Trophoblast cell (in vitro differentiated cells and primary cell): ENCODE results near the gene PPP1R14B.

ENCODE experiments used
- DNase-seq, 2 donors: peaks; one replicate each; pipeline ENCODE4 v3.0.0-alpha.2; 2016
- H2AFZ ChIP-seq: 2 replicates; pipeline ENCODE4 v1.6.1; 2013; ENCODE audit warnings: low read length, moderate library complexity, mild to moderate bottlenecking; ENCODE audit not compliant: insufficient read depth, poor library complexity
- H2AK5ac ChIP-seq: 2 replicates; pipeline ENCODE4 v1.6.1; 2013; ENCODE audit warnings: mild to moderate bottlenecking, low read length
- H2BK120ac ChIP-seq: 2 replicates; pipeline ENCODE4 v1.6.1; 2013; ENCODE audit warnings: low read length, mild to moderate bottlenecking, moderate library complexity; ENCODE audit not compliant: insufficient read depth, poor library complexity
- H2BK12ac ChIP-seq: 2 replicates; pipeline ENCODE4 v1.6.1; 2013; ENCODE audit warnings: mild to moderate bottlenecking, low read length, moderate library complexity
- H2BK5ac ChIP-seq: 2 replicates; pipeline ENCODE4 v1.6.1; 2013; ENCODE audit warnings: low read length, low read depth, moderate library complexity, mild to moderate bottlenecking; ENCODE audit not compliant: poor library complexity
- H3K14ac ChIP-seq: 2 replicates; pipeline ENCODE4 v1.6.1; 2013; ENCODE audit warnings: mild to moderate bottlenecking, low read length
- H3K18ac ChIP-seq: 2 replicates; pipeline ENCODE4 v1.6.1; 2013; ENCODE audit warnings: mild to moderate bottlenecking, low read length
- H3K23ac ChIP-seq: 2 replicates; pipeline ENCODE4 v1.6.1; 2013; ENCODE audit warnings: low read length
- H3K27ac ChIP-seq: 2 replicates; pipeline ENCODE4 v1.5.1; 2013; ENCODE audit warnings: low read depth, mild to moderate bottlenecking, inconsistent platforms, low read length, moderate library complexity
- H3K27me3 ChIP-seq: 2 replicates; pipeline ENCODE4 v1.6.1; 2013; ENCODE audit warnings: inconsistent platforms, mild to moderate bottlenecking, low read length, moderate library complexity; ENCODE audit not compliant: insufficient read depth
- H3K36me3 ChIP-seq, 2 experiments: 1 replicate in 1 of 2; 2 replicates in 1 of 2; pipeline ENCODE4 v1.6.1; 2013; ENCODE audit warnings: low read length in 2 of 2, mild to moderate bottlenecking in 2 of 2, moderate library complexity in 1 of 2; ENCODE audit not compliant: insufficient read depth in 2 of 2, control insufficient read depth in 1 of 2
- H3K4ac ChIP-seq: 2 replicates; pipeline ENCODE4 v1.6.1; 2013; ENCODE audit warnings: low read depth, mild to moderate bottlenecking, low read length, moderate library complexity
- H3K4me1 ChIP-seq, 2 experiments: 1 replicate in 1 of 2; 2 replicates in 1 of 2; pipeline ENCODE4 v1.6.1; 2013; ENCODE audit warnings: low read length in 2 of 2, mild to moderate bottlenecking in 2 of 2, moderate library complexity in 1 of 2; ENCODE audit not compliant: insufficient read depth in 2 of 2, control insufficient read depth in 1 of 2
- H3K4me2 ChIP-seq: 2 replicates; pipeline ENCODE4 v1.6.1; 2013; ENCODE audit warnings: inconsistent platforms, mild to moderate bottlenecking, low read length, moderate library complexity
- H3K4me3 ChIP-seq: 2 replicates; pipeline ENCODE4 v1.5.1; 2013; ENCODE audit warnings: mild to moderate bottlenecking, low read depth, low read length, inconsistent platforms
- H3K79me1 ChIP-seq: one replicate; pipeline ENCODE4 v1.6.1; 2013; ENCODE audit warnings: low read length
- H3K79me2 ChIP-seq: 2 replicates; pipeline ENCODE4 v1.6.1; 2013; ENCODE audit warnings: low read length, mild to moderate bottlenecking; ENCODE audit not compliant: control insufficient read depth, insufficient read depth, poor library complexity
- H3K9ac ChIP-seq: 2 replicates; pipeline ENCODE4 v1.6.1; 2013; ENCODE audit warnings: mild to moderate bottlenecking, low read length
- H3K9me3 ChIP-seq: 2 replicates; pipeline ENCODE4 v1.6.1; 2013; ENCODE audit warnings: low read depth, mild to moderate bottlenecking, control low read depth, inconsistent platforms, low read length; ENCODE audit not compliant: insufficient read depth
- H4K12ac ChIP-seq: 2 replicates; pipeline ENCODE4 v1.6.1; 2013; ENCODE audit warnings: low read depth, mild to moderate bottlenecking, low read length, moderate library complexity
- H4K8ac ChIP-seq: 2 replicates; pipeline ENCODE4 v1.6.1; 2013; ENCODE audit warnings: low read depth, mild to moderate bottlenecking, low read length, moderate library complexity
- H4K91ac ChIP-seq: one replicate; pipeline ENCODE4 v1.6.1; 2013; ENCODE audit warnings: low read depth, mild to moderate bottlenecking, low read length, moderate library complexity
- WGBS: extraction: QIAGEN DNeasy Blood & Tissue Kit; methylation state at CpG from one replicate; pipeline ENCODE4 v1.1.7; 2013; ENCODE audit warnings: missing lambda C conversion rate; ENCODE audit not compliant: insufficient read length, insufficient coverage; ENCODE audit errors: extremely low coverage; 5-methylcytosine and 5-hydroxymethylcytosine counted together

Gene PPP1R14B

DNA sequence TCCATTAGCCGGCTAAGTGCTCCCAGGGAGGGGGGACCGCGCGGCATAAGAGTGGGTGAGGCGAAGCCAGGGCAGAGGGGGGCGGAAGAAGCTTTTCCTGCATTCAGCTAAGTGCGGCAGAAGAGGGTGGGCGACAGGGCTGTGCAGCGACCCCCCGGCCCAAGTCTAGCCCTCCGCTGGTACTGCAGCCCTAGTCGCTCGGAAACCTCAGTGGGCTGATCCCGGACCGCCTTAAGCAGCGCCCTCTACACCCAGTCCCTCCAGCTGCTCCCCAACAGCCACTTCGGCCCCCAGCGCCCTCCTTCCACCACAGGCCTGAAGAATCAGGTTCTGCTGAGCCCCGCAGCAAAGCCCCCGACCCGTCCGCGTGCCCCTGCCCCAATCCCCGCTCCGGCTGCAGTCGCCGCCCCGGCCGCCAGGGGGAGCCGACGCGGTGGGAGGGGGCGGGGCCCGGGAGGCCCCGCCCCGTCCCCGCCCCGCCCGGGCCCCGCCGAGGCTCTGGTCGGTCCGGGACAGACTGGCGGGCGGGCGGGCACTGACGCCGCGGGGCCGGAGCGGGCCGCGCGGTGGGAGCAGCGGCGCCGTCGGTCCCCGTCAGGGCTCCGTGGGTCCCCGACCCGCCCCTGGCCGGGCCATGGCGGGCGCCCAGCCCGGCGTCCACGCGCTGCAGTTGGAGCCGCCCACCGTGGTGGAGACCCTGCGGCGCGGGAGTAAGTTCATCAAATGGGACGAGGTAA lies 4.4 kb upstream of the PPP1R14B start, which contains the start of gene PLCB3:
Gene PLCB3 (plus strand): TSS at position 515 of the 737 bp plus-strand sequence. CDS start 120 bp downstream, at position 635.
- Histone ChIP-seq H3K27ac (no peak within 1 kb of the TSS), H3K14ac (peak within 1 kb of the TSS; percentile 36), H4K91ac (peak within 1 kb of the TSS; percentile 74), H3K79me2 (peaks cover 14% of the 10 kb centered on the region), H3K4me3 (peak within 1 kb of the TSS; percentile 79), H2AK5ac (peak within 1 kb of the TSS; percentile 77), H3K4me2 (peak within 1 kb of the TSS; percentile 88), H3K36me3 (peaks cover 17 to 25% of the 10 kb centered on the region in 2 experiments), H3K23ac (no peak within 1 kb of the TSS), H3K18ac (peak within 1 kb of the TSS; percentile 76), H3K79me1 (peaks cover 25% of the 10 kb centered on the region), H3K9me3 (peaks cover 2% of the 10 kb centered on the region), H3K4me1 (peaks cover 8 to 16% of the 10 kb centered on the region in 2 experiments), H4K8ac (peak within 1 kb of the TSS; percentile 85), H2BK5ac (peak within 1 kb of the TSS; percentile 0), H2AFZ (peak within 1 kb of the TSS; percentile 41), H3K27me3 (no peaks in the 10 kb centered on the region), H3K9ac (peak within 1 kb of the TSS; percentile 82), H3K4ac (peak within 1 kb of the TSS; percentile 81), H2BK120ac (peak within 1 kb of the TSS; percentile 48), H2BK12ac (peak within 1 kb of the TSS; percentile 50), H4K12ac (peak within 1 kb of the TSS; percentile 65)
- peak in 1 of 2 donors; percentile 72 for DNase-seq
- WGBS = no CpG with 5 or more reads among the region's 75 CpGs

DNA sequence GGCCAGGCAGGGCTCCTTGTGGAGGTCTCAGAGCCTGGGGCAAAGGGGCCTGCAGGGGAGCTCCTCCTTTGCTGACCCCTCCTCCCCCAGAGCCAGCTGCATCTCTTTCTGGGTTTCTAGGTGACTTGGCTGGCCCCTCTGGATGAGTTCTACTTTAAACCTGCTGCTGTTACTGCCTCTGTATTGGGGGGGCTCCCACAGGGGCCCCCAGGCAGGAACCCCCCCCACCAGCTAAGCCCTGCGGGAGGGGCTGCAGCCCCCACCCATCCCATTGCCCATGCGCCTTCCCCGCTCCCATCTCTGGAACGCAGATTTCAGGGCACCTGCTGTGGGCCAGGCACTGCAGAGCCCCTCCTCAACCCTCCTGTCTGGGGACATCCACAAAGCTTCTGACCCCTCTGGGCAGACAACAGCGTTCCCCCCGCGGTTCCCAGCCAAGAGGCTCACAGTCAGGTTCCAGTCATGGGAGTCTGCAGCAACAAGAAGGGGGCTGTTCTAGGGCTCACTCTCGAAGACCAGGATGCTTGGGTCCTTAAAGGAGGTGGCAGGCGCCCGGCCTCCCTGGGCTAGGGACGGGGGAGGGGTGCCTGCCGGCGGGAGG lies 3.8 kb upstream of the PPP1R14B start:
- H3K79me2 ChIP-seq = peaks cover 20% of the 10 kb centered on the region
- no CpG with 5 or more reads among the region's 13 CpGs for WGBS
- no peaks in the 10 kb centered on the region for H3K27me3 ChIP-seq
- peaks cover 11 to 18% of the 10 kb centered on the region in 2 experiments for H3K36me3 ChIP-seq
- H2BK120ac ChIP-seq = no peak overlapping the region
- peaks cover 8 to 18% of the 10 kb centered on the region in 2 experiments for H3K4me1 ChIP-seq
- H2BK12ac ChIP-seq = no peak overlapping the region
- H4K91ac ChIP-seq = peak overlapping the region; percentile 41
- peak overlapping the region; percentile 55 for H3K4me3 ChIP-seq
- H3K9ac ChIP-seq = no peak overlapping the region
- no peak overlapping the region for H3K4ac ChIP-seq
- H4K8ac ChIP-seq = peak overlapping the region; percentile 85
- no peak for DNase-seq
- no peak overlapping the region for H3K14ac ChIP-seq
- no peak overlapping the region for H3K23ac ChIP-seq
- peak overlapping the region; percentile 88 for H3K4me2 ChIP-seq
- H3K79me1 ChIP-seq = peaks cover 32% of the 10 kb centered on the region
- H2AFZ ChIP-seq = no peak overlapping the region
- no peak overlapping the region for H4K12ac ChIP-seq
- no peak overlapping the region for H2AK5ac ChIP-seq
- peak overlapping the region; percentile 55 for H3K18ac ChIP-seq
- no peak overlapping the region for H2BK5ac ChIP-seq
- H3K9me3 ChIP-seq = peaks cover 4% of the 10 kb centered on the region
- no peak overlapping the region for H3K27ac ChIP-seq

DNA sequence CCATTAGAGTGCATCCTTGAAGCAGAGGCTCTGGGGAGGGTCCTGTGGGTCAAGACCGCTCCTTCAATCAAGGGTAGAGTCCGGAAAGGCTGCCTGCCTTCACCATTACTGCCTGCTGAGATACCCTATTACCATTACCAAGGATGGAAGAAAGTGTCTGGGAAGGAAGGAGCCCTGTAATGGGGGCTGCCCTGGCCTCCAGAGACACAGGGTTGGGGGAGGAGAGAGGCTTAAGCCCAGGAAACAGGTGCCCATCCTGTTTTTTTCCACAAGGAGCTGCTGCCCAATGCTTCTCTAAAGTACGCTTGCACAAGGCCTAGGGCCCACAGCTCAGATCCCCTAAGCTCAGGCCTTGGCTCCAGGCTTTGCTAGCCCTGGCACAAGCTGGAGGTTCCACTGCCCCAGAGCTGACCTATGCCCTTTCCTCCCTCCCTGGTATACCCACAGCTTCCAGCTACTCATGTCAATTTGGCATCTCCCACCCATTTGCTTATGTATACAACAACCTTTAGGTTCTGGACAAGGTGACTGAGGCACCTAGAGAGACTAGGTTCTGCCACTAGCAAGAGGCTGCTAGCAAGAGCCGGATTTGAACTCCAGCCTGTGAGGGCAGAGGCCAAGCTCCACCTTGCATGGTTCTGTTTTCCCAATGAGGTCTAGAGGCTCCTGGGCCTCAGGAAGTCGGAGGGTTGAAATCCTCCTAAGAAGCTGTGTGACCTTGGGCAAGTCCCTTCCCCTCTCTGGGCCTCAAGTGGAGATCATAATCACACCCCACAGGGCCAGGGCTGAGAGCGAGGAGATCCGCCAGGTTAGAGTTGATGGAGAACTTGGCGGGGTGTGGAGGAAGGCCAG lies 3.0 kb upstream of the PPP1R14B start:
- Histone ChIP-seq H3K79me1 (peaks cover 38% of the 10 kb centered on the region), H3K4me3 (no peak overlapping the region), H2BK5ac (no peak overlapping the region), H3K9me3 (peaks cover 4% of the 10 kb centered on the region), H3K14ac (no peak overlapping the region), H3K4me2 (no peak overlapping the region), H3K27ac (no peak overlapping the region), H2BK120ac (no peak overlapping the region), H4K8ac (no peak overlapping the region), H3K4me1 (peaks cover 15 to 25% of the 10 kb centered on the region in 2 experiments), H4K12ac (no peak overlapping the region), H3K9ac (no peak overlapping the region), H2AFZ (no peak overlapping the region), H2AK5ac (no peak overlapping the region), H3K79me2 (peaks cover 24% of the 10 kb centered on the region), H3K4ac (no peak overlapping the region), H3K27me3 (no peaks in the 10 kb centered on the region), H2BK12ac (no peak overlapping the region), H4K91ac (no peak overlapping the region), H3K18ac (no peak overlapping the region), H3K36me3 (peaks cover 9 to 17% of the 10 kb centered on the region in 2 experiments), H3K23ac (no peak overlapping the region)
- no peak for DNase-seq
- no CpG with 5 or more reads among the region's 8 CpGs for WGBS

DNA sequence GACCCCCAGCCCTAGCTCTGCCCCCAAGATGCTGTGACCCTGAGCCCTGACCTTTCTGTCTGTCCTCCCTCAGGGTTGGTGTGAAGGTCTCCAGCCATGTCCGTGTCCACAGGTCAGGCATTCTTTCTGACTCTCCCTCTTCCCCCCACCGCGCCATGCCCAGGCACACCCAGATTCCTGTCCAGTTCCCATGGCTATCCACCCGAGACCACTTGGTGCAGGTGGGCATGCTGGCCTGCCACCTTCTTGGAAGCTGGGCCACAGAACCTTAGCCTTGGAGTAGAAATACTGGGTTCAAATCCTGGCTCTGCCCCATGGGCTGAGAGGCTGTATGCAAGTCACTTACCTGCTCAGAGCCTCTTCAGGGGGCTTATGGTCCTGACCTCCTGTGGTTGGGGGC lies 2.3 kb upstream of the PPP1R14B start:
- H3K4me2 ChIP-seq = no peak overlapping the region
- H2BK5ac ChIP-seq = no peak overlapping the region
- H3K79me2 ChIP-seq = peaks cover 24% of the 10 kb centered on the region
- no peak overlapping the region for H2BK12ac ChIP-seq
- peaks cover 8 to 18% of the 10 kb centered on the region in 2 experiments for H3K36me3 ChIP-seq
- no peak overlapping the region for H3K4me3 ChIP-seq
- H4K8ac ChIP-seq = no peak overlapping the region
- H4K91ac ChIP-seq = no peak overlapping the region
- H4K12ac ChIP-seq = no peak overlapping the region
- no peak overlapping the region for H3K18ac ChIP-seq
- no peak overlapping the region for H3K27ac ChIP-seq
- no peaks in the 10 kb centered on the region for H3K27me3 ChIP-seq
- no peak overlapping the region for H3K14ac ChIP-seq
- H3K23ac ChIP-seq = no peak overlapping the region
- H3K9ac ChIP-seq = no peak overlapping the region
- no peak for DNase-seq
- no peak overlapping the region for H3K4ac ChIP-seq
- peaks cover 38% of the 10 kb centered on the region for H3K79me1 ChIP-seq
- peaks cover 15 to 26% of the 10 kb centered on the region in 2 experiments for H3K4me1 ChIP-seq
- H2BK120ac ChIP-seq = no peak overlapping the region
- H2AK5ac ChIP-seq = peak overlapping the region; percentile 5
- WGBS = no CpG with 5 or more reads among the region's 4 CpGs
- peaks cover 4% of the 10 kb centered on the region for H3K9me3 ChIP-seq
- H2AFZ ChIP-seq = no peak overlapping the region
